ENCODE results near the gene CAPN15. TPM values are rescaled to one million over a fixed set of nuclear protein-coding genes. Genes with fewer than 3 reads are reported as not detected.

The CAPN15 gene
- polyA plus RNA-seq, 1 of the 3 experiments (the other 2 are of a cell fraction), result 22.9 TPM

- H4K20me1 ChIP-seq (ENCODE audit: insufficient read depth), result no peaks in the 10 kb centered on the region
- WGBS (ENCODE audit: low lambda C conversion rate), result 99% methylated on average over 17 of the region's 35 CpGs
- H3K4me3 ChIP-seq (ENCODE audit: low read depth in 2 of 2, low read length in 1 of 2), result no peak overlapping the region
- DNase-seq, result no peak
- peaks cover 0 to 28% of the 10 kb centered on the region in 2 experiments for H3K36me3 ChIP-seq (replicated peaks in 1 of 2; ENCODE audit: control insufficient read depth in 1 of 2, insufficient read depth in 2 of 2, low read length in 1 of 2)
- no peaks in the 10 kb centered on the region for H3K9me2 ChIP-seq
- CTCF ChIA-PET, result no interaction called here
- no peaks in the 10 kb centered on the region for H3K79me2 ChIP-seq (ENCODE audit: insufficient read depth)
- H2AFZ ChIP-seq (ENCODE audit: low read depth), result no peak overlapping the region
- peaks cover 0 to 9% of the 10 kb centered on the region in 2 experiments; a peak in 1 of 4 replicates for H3K4me1 ChIP-seq (ENCODE audit: control insufficient read depth in 1 of 2, insufficient read depth in 2 of 2, low read depth in 1 of 2, low read length in 1 of 2)
- no peak overlapping the region for H3K9ac ChIP-seq
- H3K4me2 ChIP-seq, result no peak overlapping the region
- peaks cover 2% of the 10 kb centered on the region for H3F3A ChIP-seq (replicated peaks; ENCODE audit: insufficient read depth)
- TF ChIP-seq FOXJ3 (CRISPR knock-in tag; IDR thresholded peaks at IDR 0.05) (no peak), JUND (IDR thresholded peaks at IDR 0.05) (no peak), TCF12 (IDR thresholded peaks at IDR 0.05) (no peak), YY1 (IDR thresholded peaks at IDR 0.05; ENCODE audit: low read depth) (no peak), ZBTB33 (IDR thresholded peaks at IDR 0.05; ENCODE audit: borderline replicate concordance, low read depth) (no peak), CTCF (IDR thresholded peaks at IDR 0.05) (no peak), PBX3 (IDR thresholded peaks at IDR 0.05) (no peak), NRF1 (IDR thresholded peaks at IDR 0.05; ENCODE audit: low read depth, low read length) (no peak), GATA2 (CRISPR knock-in tag; IDR thresholded peaks at IDR 0.05) (no peak), FOSL2 (IDR thresholded peaks at IDR 0.05; ENCODE audit: borderline replicate concordance, low read depth) (no peak), EP300 (IDR thresholded peaks at IDR 0.05; ENCODE audit: borderline replicate concordance in 1 of 2, low read depth in 1 of 2, low read length in 1 of 2) (no peak), RCOR1 (IDR thresholded peaks at IDR 0.05; ENCODE audit: low read length) (no peak), RXRA (IDR thresholded peaks at IDR 0.05; ENCODE audit: borderline replicate concordance, low read depth) (no peak), USF2 (IDR thresholded peaks at IDR 0.05; ENCODE audit: borderline replicate concordance, low read depth, low read length) (no peak)
- no peak overlapping the region for H3K27ac ChIP-seq (ENCODE audit: low read depth in 2 of 2, low read length in 1 of 2)
- POLR2A ChIA-PET, result no interaction called here
- no peaks in the 10 kb centered on the region for H3K27me3 ChIP-seq (ENCODE audit: insufficient read depth)
- H3K9me3 ChIP-seq, result no peaks in the 10 kb centered on the region
Observed at GRCh38 chr16:552171-552570, 24.7 kb downstream of the CAPN15 start.

All from SK-N-SH (cell line).